GM10248 (cell line): ENCODE data around the gene SRM.
A peak's percentile ranks its signal among the peaks of the same experiment; 100 is the strongest.

ENCODE experiments used
- CTCF ChIA-PET: fragments of 300-600 bp; sonication (Branson Sonifier 250); formaldehyde crosslinking; extraction: SDS; loops from one replicate; lab custom pipeline; 2021; ENCODE audit warnings: antibody characterized with exemption; lab: Yijun Ruan, JAX
- POLR2A ChIA-PET: fragments of 350-650 bp; sonication (Branson Sonifier 250); formaldehyde crosslinking; extraction: SDS; loops from one replicate; lab custom pipeline; 2020; ENCODE audit warnings: antibody characterized with exemption; lab: Yijun Ruan, JAX
- DNase-seq: peaks from one replicate; pipeline ENCODE4 v3.0.0; 2012; ENCODE audit errors: extremely low spot score
- CTCF ChIP-seq: IDR thresholded peaks from 2 replicates; pipeline ENCODE4 v1.5.1; 2012; ENCODE audit warnings: mild to moderate bottlenecking, low read depth; ENCODE audit errors: extremely low read depth, missing control alignments, control extremely low read depth

The SRM gene

GRCh38 chr1:11046270-11046566 is 13.6 kb downstream of the SRM start:
- no peak for DNase-seq
- ChIA-PET POLR2A (interaction anchor here (0.6 kb wide), 1 partner anchor 57 kb away, joined by 6 read pairs; no protein-coding TSS in a partner anchor), CTCF (interaction anchor here (2.2 kb wide), 1 partner anchor 8 kb away, joined by 8 read pairs; no protein-coding TSS in a partner anchor)
- TF ChIP-seq CTCF = no peak

GRCh38 chr1:11045428-11046269 is 14.2 kb downstream of the SRM start:
- ChIA-PET CTCF (interaction anchor here (2.2 kb wide), 1 partner anchor 8 kb away, joined by 8 read pairs; no protein-coding TSS in a partner anchor), POLR2A (interaction anchor here (0.6 kb wide), 2 partner anchors 56 to 90 kb away, joined by 5 to 6 read pairs; no protein-coding TSS in a partner anchor)
- no peak for TF ChIP-seq CTCF
- DNase-seq = no peak

DNA sequence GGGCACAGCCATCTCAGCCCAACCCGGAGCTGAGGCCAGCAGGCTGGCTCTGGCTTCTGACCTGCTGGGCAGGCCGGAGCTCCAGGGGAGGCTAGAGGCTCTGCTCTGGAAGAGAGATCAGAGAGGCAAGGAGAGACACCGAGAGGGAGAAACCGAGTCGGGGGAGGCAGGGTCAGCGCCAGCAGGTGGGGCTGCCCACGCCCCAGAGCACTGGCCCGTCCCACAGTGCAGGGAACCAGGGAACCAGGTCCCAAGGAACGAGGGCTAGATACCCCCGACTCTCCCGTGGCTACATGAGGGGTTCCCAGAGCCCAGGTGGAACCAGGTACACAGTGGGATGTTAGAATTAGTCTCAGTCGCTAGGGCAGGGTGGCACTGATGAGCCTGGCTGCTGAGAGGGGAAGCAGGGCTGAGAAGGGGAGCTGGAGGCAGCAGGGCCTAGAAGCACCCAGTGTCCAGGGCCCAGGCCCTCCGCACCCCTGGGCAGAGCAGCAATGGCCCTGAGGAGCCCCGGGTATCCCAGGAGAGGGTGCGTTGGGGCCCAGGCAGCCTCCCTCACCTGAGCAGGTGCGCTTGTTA is 14.9 kb downstream of the SRM start:
- TF ChIP-seq CTCF = no peak
- ChIA-PET POLR2A (interaction anchor here (0.5 to 0.6 kb wide), 2 partner anchors 89 to 221 kb away, joined by 4 to 5 read pairs; no protein-coding TSS in a partner anchor), CTCF (interaction anchor here (1.4 kb wide), 1 partner anchor 68 kb away, joined by 3 read pairs; no protein-coding TSS in a partner anchor)
- peak; percentile 18 for DNase-seq

DNA sequence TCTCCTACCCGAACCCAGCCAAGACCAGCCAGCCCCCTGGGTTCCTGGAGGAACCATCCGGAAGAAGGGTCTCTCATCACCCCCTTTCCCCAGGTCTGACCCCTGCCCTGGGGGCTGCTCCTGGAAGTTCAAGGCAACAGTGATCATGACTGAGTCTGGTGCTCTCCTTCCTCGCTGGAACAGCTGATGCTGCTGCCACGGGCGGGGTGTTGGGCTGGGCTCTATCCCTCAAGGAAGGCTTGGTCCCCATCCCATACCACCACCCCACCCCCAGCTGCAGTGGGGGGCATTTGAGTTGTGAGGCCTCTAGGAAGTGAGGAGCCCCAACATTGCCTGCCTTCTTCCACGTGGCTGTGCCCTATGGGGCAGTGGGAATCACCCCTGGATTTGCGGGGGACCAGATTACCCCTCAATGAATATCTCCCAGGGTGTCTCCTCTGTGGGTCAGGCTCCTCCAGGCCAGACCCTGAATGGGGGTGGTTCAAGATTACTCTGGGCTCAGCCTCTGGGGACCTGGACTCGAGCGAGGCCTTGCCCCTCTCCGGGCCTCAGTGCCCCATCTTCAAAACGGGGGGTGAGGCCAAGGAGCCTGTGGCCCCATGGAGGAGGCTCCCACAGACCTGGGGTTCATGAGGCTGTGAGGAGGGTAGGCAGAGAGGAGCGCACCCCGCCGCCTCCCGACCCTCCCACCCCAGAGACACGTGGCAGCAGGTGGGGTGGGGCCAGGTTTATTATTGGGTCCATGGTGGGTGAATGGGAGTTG is 15.6 kb downstream of the SRM start:
- CTCF ChIA-PET = interaction anchor here (1.4 kb wide), 1 partner anchor 69 kb away, joined by 3 read pairs; no protein-coding TSS in a partner anchor

DNA sequence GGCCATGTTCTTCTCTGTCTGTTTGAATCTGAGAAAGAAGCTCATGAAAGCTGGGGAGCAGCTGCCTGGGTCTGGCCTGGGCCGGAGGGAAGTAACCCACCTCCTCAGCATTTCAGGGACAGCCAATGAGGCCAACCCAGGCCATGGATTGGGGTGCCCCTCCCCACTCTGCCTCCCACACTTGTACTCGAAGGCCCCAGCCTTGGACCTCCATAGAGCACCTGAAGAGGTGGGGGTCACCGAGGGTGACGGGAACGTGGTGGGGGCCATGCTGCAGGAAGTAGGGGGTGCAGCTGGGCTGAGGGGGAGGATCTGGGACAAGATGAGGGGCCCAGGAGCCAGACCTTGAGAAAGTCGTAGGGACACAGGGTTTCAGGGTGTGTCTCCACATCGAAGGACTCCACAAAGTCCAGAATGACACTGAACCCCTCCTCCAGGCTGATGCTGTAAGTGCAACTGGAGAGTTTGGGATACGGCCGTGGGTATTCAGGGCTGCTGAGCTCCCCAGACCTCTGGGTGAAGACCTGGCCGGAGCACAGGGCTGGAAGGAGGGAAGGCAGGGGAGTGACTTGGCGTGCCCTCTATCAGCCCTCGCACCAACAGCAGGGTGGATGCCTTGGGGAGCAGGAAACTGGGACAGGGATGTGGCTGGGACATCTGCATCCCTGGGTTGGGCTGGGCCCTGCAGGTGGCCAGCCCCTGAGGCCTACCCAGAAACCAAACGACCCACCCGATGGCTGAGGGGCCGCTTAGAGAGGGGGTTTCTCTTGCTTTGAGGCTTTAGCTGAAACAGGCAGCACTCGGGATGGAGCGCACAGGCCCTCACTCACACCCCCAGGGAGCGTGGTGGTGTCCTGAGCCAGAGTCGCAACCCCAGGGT is 16.6 kb downstream of the SRM start:
- no peak for TF ChIP-seq CTCF
- CTCF ChIA-PET = interaction anchor here (1.1 to 1.4 kb wide), 2 partner anchors 70 to 603 kb away, joined by 3 read pairs; no protein-coding TSS in a partner anchor
- POLR2A ChIA-PET = no interaction called here
- DNase-seq = no peak

More for the DNA sequence above, 15.6 kb downstream of the SRM start:
- POLR2A ChIA-PET = interaction anchor here (0.5 kb wide), 1 partner anchor 221 kb away, joined by 4 read pairs; no protein-coding TSS in a partner anchor
- no peak for TF ChIP-seq CTCF
- DNase-seq = no peak
